BLaER1 (cell line): Measurements from ENCODE around the gene SAMD14.

Source experiments
- H3K27ac ChIP-seq: shearing (Covaris generic); formaldehyde crosslinking; 2 replicates; pipeline ENCODE4 v1.8.1; 2022
- H3K27me3 ChIP-seq: shearing (Covaris generic); formaldehyde crosslinking; 2 replicates; pipeline ENCODE4 v1.8.1; 2022
- H3K36me3 ChIP-seq: shearing (Covaris generic); formaldehyde crosslinking; 2 replicates; pipeline ENCODE4 v1.8.1; 2022
- H3K4me1 ChIP-seq: shearing (Covaris generic); formaldehyde crosslinking; 2 replicates; pipeline ENCODE4 v1.8.1; 2022
- H3K4me2 ChIP-seq: shearing (Covaris generic); formaldehyde crosslinking; 2 replicates; pipeline ENCODE4 v1.8.1; 2022
- H3K4me3 ChIP-seq: shearing (Covaris generic); formaldehyde crosslinking; 2 replicates; pipeline ENCODE4 v1.8.1; 2022
- H3K9ac ChIP-seq: shearing (Covaris generic); formaldehyde crosslinking; 2 replicates; pipeline ENCODE4 v1.8.1; 2022
- H3K9me3 ChIP-seq: shearing (Covaris generic); formaldehyde crosslinking; 2 replicates; pipeline ENCODE4 v1.8.1; 2022
- H4K20me1 ChIP-seq: shearing (Covaris generic); formaldehyde crosslinking; 2 replicates; pipeline ENCODE4 v1.8.1; 2022
- Cebpa-rat ChIP-seq: shearing (Covaris generic); IDR thresholded peaks from 2 replicates; pipeline ENCODE4 v1.8.1; 2022

SAMD14 gene

GRCh38 chr17:50123649-50124349, 6.2 kb downstream of the SAMD14 start:
- no peaks in the 10 kb centered on the region for H4K20me1 ChIP-seq
- no peak overlapping the region for H3K27ac ChIP-seq
- peaks cover 25% of the 10 kb centered on the region for H3K27me3 ChIP-seq
- H3K36me3 ChIP-seq: no peaks in the 10 kb centered on the region
- H3K4me2 ChIP-seq: no peak overlapping the region
- no peak overlapping the region for H3K4me3 ChIP-seq
- peaks cover 4% of the 10 kb centered on the region; the same call in 1 of the 2 replicates for H3K9me3 ChIP-seq
- H3K4me1 ChIP-seq: peaks cover 16% of the 10 kb centered on the region
- TF ChIP-seq Cebpa-rat: no peak
- H3K9ac ChIP-seq: no peak overlapping the region

GRCh38 chr17:50122945-50123344, 7.0 kb downstream of the SAMD14 start:
- H3K36me3 ChIP-seq: no peaks in the 10 kb centered on the region
- no peaks in the 10 kb centered on the region for H3K9me3 ChIP-seq
- H3K27me3 ChIP-seq: peaks cover 25% of the 10 kb centered on the region
- TF ChIP-seq Cebpa-rat: no peak
- no peak overlapping the region for H3K27ac ChIP-seq
- H3K4me1 ChIP-seq: peaks cover 9% of the 10 kb centered on the region
- no peak overlapping the region for H3K4me2 ChIP-seq
- H3K9ac ChIP-seq: no peak overlapping the region
- no peaks in the 10 kb centered on the region for H4K20me1 ChIP-seq
- no peak overlapping the region for H3K4me3 ChIP-seq

- Histone ChIP-seq H3K4me3 (no peak overlapping the region), H3K4me1 (peaks cover 11% of the 10 kb centered on the region), H3K9ac (no peak overlapping the region), H3K27ac (no peak overlapping the region), H3K4me2 (no peak overlapping the region), H4K20me1 (no peaks in the 10 kb centered on the region), H3K27me3 (peaks cover 35% of the 10 kb centered on the region), H3K9me3 (no peaks in the 10 kb centered on the region), H3K36me3 (no peaks in the 10 kb centered on the region)
- no peak for TF ChIP-seq Cebpa-rat
Observed at GRCh38 chr17:50120475-50121253, 9.3 kb downstream of the SAMD14 start.

GRCh38 chr17:50118828-50119218, 11.1 kb downstream of the SAMD14 start:
- Histone ChIP-seq H3K36me3 (no peaks in the 10 kb centered on the region), H3K9ac (no peak overlapping the region), H3K27me3 (peaks cover 35% of the 10 kb centered on the region), H3K4me2 (no peak overlapping the region), H3K9me3 (no peaks in the 10 kb centered on the region), H3K4me1 (peaks cover 11% of the 10 kb centered on the region), H3K27ac (no peak overlapping the region), H3K4me3 (no peak overlapping the region), H4K20me1 (no peaks in the 10 kb centered on the region)
- no peak for TF ChIP-seq Cebpa-rat

- Histone ChIP-seq H3K9ac (no peak overlapping the region), H4K20me1 (no peaks in the 10 kb centered on the region), H3K4me2 (no peak overlapping the region), H3K36me3 (no peaks in the 10 kb centered on the region), H3K4me1 (peaks cover 11% of the 10 kb centered on the region), H3K9me3 (no peaks in the 10 kb centered on the region), H3K27me3 (peaks cover 35% of the 10 kb centered on the region), H3K4me3 (no peak overlapping the region), H3K27ac (no peak overlapping the region)
- TF ChIP-seq Cebpa-rat: no peak
Observed at GRCh38 chr17:50118076-50118827, 11.7 kb downstream of the SAMD14 start.

GRCh38 chr17:50117202-50118051, 12.5 kb downstream of the SAMD14 start:
- Histone ChIP-seq H3K9me3 (no peaks in the 10 kb centered on the region), H3K9ac (peak overlapping the region; percentile 67)

GRCh38 chr17:50115756-50116155, 14.2 kb downstream of the SAMD14 start:
- Histone ChIP-seq H3K27me3 (peaks cover 35% of the 10 kb centered on the region), H3K9me3 (no peaks in the 10 kb centered on the region), H4K20me1 (no peaks in the 10 kb centered on the region), H3K36me3 (peaks cover 7% of the 10 kb centered on the region; the same call in 1 of the 2 replicates), H3K4me3 (no peak overlapping the region), H3K9ac (no peak overlapping the region), H3K27ac (no peak overlapping the region), H3K4me1 (peaks cover 11% of the 10 kb centered on the region), H3K4me2 (no peak overlapping the region)
- TF ChIP-seq Cebpa-rat: no peak

More at GRCh38 chr17:50117202-50118051, 12.5 kb downstream of the SAMD14 start:
- peak overlapping the region; percentile 89 for H3K4me2 ChIP-seq
- H3K4me1 ChIP-seq: peaks cover 11% of the 10 kb centered on the region
- TF ChIP-seq Cebpa-rat: no peak
- no peaks in the 10 kb centered on the region for H4K20me1 ChIP-seq
- no peak overlapping the region for H3K27ac ChIP-seq
- H3K36me3 ChIP-seq: no peaks in the 10 kb centered on the region
- H3K4me3 ChIP-seq: peak overlapping the region; percentile 54
- peaks cover 35% of the 10 kb centered on the region for H3K27me3 ChIP-seq

- Histone ChIP-seq H3K4me1 (peaks cover 11% of the 10 kb centered on the region), H3K4me3 (no peak overlapping the region), H3K27ac (no peak overlapping the region), H3K36me3 (peaks cover 16% of the 10 kb centered on the region; the same call in 1 of the 2 replicates), H3K9me3 (no peaks in the 10 kb centered on the region), H3K9ac (no peak overlapping the region), H3K27me3 (peaks cover 35% of the 10 kb centered on the region), H3K4me2 (no peak overlapping the region), H4K20me1 (no peaks in the 10 kb centered on the region)
- no peak for TF ChIP-seq Cebpa-rat
Observed at GRCh38 chr17:50114849-50115357, 15.1 kb downstream of the SAMD14 start.

- Histone ChIP-seq H3K36me3 (peaks cover 19% of the 10 kb centered on the region), H3K27ac (no peak overlapping the region), H3K27me3 (peaks cover 33% of the 10 kb centered on the region), H3K4me3 (no peak overlapping the region), H3K4me1 (peaks cover 11% of the 10 kb centered on the region), H3K4me2 (no peak overlapping the region), H4K20me1 (no peaks in the 10 kb centered on the region), H3K9me3 (no peaks in the 10 kb centered on the region), H3K9ac (no peak overlapping the region)
- no peak for TF ChIP-seq Cebpa-rat
Observed at GRCh38 chr17:50114401-50114800, 15.6 kb downstream of the SAMD14 start.
